Measurements from ENCODE around the gene CRYZL1.

GRCh38 chr21:33587792-33588484, 53.6 kb downstream of the CRYZL1 start:
- no peak for TF ChIP-seq CTCF (IDR thresholded peaks at IDR 0.05; ENCODE audit: low read depth, low read length)
- TF ChIP-seq EZH2phosphoT487 (IDR thresholded peaks at IDR 0.05; ENCODE audit: low read depth), result no peak

Data from OCI-LY3 (cell line).